ENCODE results near the gene SPIRE1.
"Not testable (repeated sequence)": the region's sequence is repeated elsewhere in the genome, so short reads cannot be mapped to it uniquely, and the experiment has no call there.

Gene SPIRE1

GRCh38 chr18:12481915-12482314, 176.0 kb downstream of the SPIRE1 start:
- DNase-seq = not testable (repeated sequence)

- no peak for DNase-seq
Measured at GRCh38 chr18:12479982-12480381, 177.9 kb downstream of the SPIRE1 start.

GRCh38 chr18:12479536-12479935, 178.4 kb downstream of the SPIRE1 start:
- no peak for DNase-seq

- DNase-seq = no peak
Measured at GRCh38 chr18:12478269-12479047, 179.4 kb downstream of the SPIRE1 start.

- DNase-seq = no peak
Measured at GRCh38 chr18:12477606-12478005, 180.3 kb downstream of the SPIRE1 start.

GRCh38 chr18:12476955-12477354, 181.0 kb downstream of the SPIRE1 start:
- DNase-seq = no peak

- DNase-seq = no peak
Measured at GRCh38 chr18:12474876-12475275, 183.0 kb downstream of the SPIRE1 start.

- no peak for DNase-seq
Measured at GRCh38 chr18:12474146-12474545, 183.8 kb downstream of the SPIRE1 start.

GRCh38 chr18:12470382-12471075, 187.4 kb downstream of the SPIRE1 start:
- DNase-seq = peak; percentile 23

- DNase-seq = no peak
Measured at GRCh38 chr18:12468445-12468844, 189.5 kb downstream of the SPIRE1 start.

GRCh38 chr18:12464731-12465130, 193.2 kb downstream of the SPIRE1 start:
- no peak for DNase-seq

- DNase-seq = no peak
Measured at GRCh38 chr18:12463191-12463590, 194.7 kb downstream of the SPIRE1 start.

GRCh38 chr18:12462242-12462641, 195.7 kb downstream of the SPIRE1 start:
- no peak for DNase-seq

GRCh38 chr18:12461326-12461725, 196.6 kb downstream of the SPIRE1 start:
- no peak for DNase-seq

GRCh38 chr18:12460874-12461273, 197.0 kb downstream of the SPIRE1 start:
- no peak for DNase-seq

GRCh38 chr18:12458771-12459170, 199.1 kb downstream of the SPIRE1 start:
- DNase-seq = no peak

GRCh38 chr18:12456441-12456840, 201.5 kb downstream of the SPIRE1 start:
- no peak for DNase-seq

GRCh38 chr18:12455496-12455895, 202.4 kb downstream of the SPIRE1 start:
- peak; percentile 79 for DNase-seq

- no peak for DNase-seq
Measured at GRCh38 chr18:12452784-12453183, 205.1 kb downstream of the SPIRE1 start.

- DNase-seq = no peak
Measured at GRCh38 chr18:12451428-12451827, 206.5 kb downstream of the SPIRE1 start.

GRCh38 chr18:12449051-12449785, 208.7 kb downstream of the SPIRE1 start:
- DNase-seq = peak; percentile 82

GRCh38 chr18:12445554-12445953, 212.4 kb downstream of the SPIRE1 start:
- peak; percentile 30 for DNase-seq

- DNase-seq = no peak
Measured at GRCh38 chr18:12443551-12443950, 214.4 kb downstream of the SPIRE1 start.

- DNase-seq = no peak
Measured at GRCh38 chr18:12442946-12443345, 215.0 kb downstream of the SPIRE1 start.
